Measurements from ENCODE around the gene SLC49A3. TPM values are rescaled to one million over a fixed set of nuclear protein-coding genes. Genes with fewer than 3 reads are reported as not detected.

SLC49A3 gene
- total and polyA plus RNA-seq, 7 donors: 2.4 to 6.4 (median 4.6) TPM

DNA sequence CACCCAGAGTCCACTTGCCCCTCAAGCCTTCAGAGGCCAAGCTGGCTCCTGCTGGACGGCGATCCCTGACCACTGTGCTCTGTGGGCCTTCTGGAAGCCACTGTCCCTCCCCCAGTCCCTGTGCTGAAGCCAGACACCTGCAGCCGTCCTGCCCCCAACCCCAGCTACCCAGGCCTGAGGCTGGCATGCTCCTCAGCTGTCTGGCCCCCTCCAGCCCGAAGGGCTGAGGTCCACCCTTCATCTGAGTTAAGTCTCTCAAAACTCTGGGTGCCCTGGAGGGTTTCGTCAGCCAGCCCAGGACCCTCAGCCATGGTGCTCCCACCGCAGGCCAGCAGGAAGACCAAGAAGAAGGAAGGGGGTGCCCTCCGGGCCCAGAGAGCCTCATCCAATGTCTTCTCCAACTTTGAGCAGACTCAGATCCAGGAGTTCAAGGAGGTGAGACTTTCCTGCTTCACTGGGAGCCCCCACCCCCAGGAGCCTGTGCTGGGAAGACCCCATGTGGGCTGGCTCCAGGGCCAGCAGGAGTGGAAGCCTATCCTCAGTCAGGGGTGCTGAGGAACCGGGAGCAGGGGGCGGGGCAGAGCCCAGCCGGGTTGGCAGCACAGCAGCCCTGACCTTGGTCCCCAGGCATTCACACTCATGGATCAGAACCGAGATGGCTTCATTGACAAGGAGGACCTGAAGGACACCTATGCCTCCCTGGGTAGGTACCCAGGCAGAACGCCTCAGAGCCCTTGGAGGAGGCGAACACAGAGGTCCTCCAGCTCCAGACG is 10.4 kb downstream of the SLC49A3 start:
- Histone ChIP-seq H3K4me1 (peaks cover 0 to 29% (median 19%) of the 10 kb centered on the region in 4 donors), H3K27me3 (peaks cover 8 to 51% (median 33%) of the 10 kb centered on the region in 3 donors), H3K4me3 (no peak overlapping the region), H3K9me3 (no peaks in the 10 kb centered on the region), H3K27ac (no peak overlapping the region), H3K36me3 (no peaks in the 10 kb centered on the region)
- TF ChIP-seq POLR2AphosphoS5 (IDR thresholded peaks at IDR 0.05) (no peak), POLR2A (IDR thresholded peaks at IDR 0.05) (no peak), EP300 (IDR thresholded peaks at IDR 0.05) (no peak)
- TF ChIP-seq, protein P1, sequence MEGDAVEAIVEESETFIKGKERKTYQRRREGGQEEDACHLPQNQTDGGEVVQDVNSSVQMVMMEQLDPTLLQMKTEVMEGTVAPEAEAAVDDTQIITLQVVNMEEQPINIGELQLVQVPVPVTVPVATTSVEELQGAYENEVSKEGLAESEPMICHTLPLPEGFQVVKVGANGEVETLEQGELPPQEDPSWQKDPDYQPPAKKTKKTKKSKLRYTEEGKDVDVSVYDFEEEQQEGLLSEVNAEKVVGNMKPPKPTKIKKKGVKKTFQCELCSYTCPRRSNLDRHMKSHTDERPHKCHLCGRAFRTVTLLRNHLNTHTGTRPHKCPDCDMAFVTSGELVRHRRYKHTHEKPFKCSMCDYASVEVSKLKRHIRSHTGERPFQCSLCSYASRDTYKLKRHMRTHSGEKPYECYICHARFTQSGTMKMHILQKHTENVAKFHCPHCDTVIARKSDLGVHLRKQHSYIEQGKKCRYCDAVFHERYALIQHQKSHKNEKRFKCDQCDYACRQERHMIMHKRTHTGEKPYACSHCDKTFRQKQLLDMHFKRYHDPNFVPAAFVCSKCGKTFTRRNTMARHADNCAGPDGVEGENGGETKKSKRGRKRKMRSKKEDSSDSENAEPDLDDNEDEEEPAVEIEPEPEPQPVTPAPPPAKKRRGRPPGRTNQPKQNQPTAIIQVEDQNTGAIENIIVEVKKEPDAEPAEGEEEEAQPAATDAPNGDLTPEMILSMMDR (IDR thresholded peaks at IDR 0.05): no peak
- DNase-seq: no peak
- 49 to 78% methylated on average over 14 of the region's 14 CpGs for WGBS, 2 donors
- intact Hi-C loops (cut with DNase I): loop anchor here (10.0 kb wide), 2 partner anchors 184 to 256 kb away; partner anchors contain the start of genes GAK, PIGG, TMEM175 and ZNF721

DNA sequence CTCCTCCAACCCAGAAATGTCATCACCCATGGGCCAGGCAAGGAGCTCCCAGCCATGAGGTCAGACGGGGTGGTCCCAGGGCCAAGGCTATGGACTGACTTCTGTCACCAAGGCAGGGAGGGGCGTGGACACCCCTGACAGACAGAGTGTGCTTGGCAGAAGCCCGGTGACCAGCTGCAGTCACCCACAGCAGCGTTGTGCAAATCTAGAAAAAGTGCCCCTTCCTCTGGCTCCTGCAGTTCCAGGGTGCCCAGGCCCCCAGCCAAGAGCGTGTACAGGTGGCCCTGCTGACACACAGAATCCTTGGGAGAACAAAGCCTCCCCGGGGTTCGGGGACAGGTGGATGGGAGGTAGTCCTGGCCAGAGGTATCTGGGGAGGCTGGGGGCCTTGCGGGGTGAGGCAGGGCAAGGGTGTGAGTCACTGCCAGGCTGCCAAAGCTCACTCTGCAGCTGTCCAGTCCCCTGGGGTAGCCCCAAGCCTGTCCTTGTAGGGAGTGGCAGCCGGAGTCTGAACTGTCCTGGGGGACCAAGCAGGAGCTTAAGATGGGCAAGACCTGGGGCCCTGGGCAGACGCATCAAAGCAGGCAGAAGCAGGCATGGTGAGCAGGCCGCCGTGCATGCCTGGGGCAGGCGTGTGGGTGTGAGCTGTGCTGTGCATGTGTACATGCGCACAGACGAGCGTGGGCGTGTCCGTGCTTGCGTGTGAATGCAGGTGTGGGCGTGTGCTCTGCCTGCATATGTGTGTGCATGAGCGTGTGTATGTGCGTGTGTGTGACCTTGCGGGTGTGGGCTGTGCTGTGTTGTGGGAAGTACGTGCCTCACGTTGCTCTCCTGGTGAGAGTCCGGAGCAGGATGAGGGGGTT is 11.3 kb downstream of the SLC49A3 start:
- Histone ChIP-seq H3K9me3 (no peaks in the 10 kb centered on the region), H3K27ac (no peak overlapping the region), H3K4me3 (no peak overlapping the region), H3K4me1 (peaks cover 0 to 38% (median 27%) of the 10 kb centered on the region in 4 donors), H3K36me3 (peaks cover 0 to 3% (median 0%) of the 10 kb centered on the region in 4 donors), H3K27me3 (peaks cover 8 to 43% (median 33%) of the 10 kb centered on the region in 3 donors)
- 25 to 68% methylated on average over 26 of the region's 26 CpGs for WGBS, 2 donors
- intact Hi-C loops (cut with DNase I): loop anchor here (10.0 kb wide), 2 partner anchors 183 to 257 kb away; partner anchors contain the start of genes GAK, PIGG, TMEM175 and ZNF721
- no peak for DNase-seq
- TF ChIP-seq, protein P1 (IDR thresholded peaks at IDR 0.05): no peak
- TF ChIP-seq POLR2AphosphoS5 (IDR thresholded peaks at IDR 0.05) (no peak), POLR2A (IDR thresholded peaks at IDR 0.05) (no peak), EP300 (IDR thresholded peaks at IDR 0.05) (no peak)

DNA sequence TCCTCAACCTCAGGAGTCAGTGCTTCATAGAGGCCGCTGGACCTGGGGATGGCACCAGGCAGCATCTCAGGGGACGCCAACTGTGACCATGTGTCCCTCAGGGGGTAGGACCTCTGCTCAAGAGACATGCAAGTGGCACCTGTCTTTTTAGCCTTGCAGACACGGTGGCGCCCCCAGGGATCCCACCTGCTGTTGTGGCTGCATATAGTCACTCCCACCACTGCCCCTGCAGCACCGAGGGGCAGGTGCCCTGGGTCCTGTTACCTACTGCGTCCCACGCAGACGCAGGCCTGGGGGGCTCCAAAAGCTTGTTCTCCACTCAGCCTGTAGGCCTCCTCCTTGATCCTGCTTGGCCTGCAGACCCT is 12.1 kb downstream of the SLC49A3 start:
- Histone ChIP-seq H3K4me1 (peaks cover 0 to 38% (median 28%) of the 10 kb centered on the region in 4 donors), H3K27ac (no peak overlapping the region), H3K27me3 (peaks cover 8 to 35% (median 28%) of the 10 kb centered on the region in 3 donors), H3K36me3 (peaks cover 0 to 12% (median 5%) of the 10 kb centered on the region in 4 donors), H3K4me3 (no peak overlapping the region), H3K9me3 (no peaks in the 10 kb centered on the region)
- intact Hi-C loops (cut with DNase I): loop anchor here (10.0 kb wide), 2 partner anchors 182 to 258 kb away; partner anchors contain the start of genes GAK, PIGG, TMEM175 and ZNF721
- WGBS, 2 donors: 75 to 89% methylated on average over 8 of the region's 8 CpGs
- TF ChIP-seq POLR2A (IDR thresholded peaks at IDR 0.05) (no peak), POLR2AphosphoS5 (IDR thresholded peaks at IDR 0.05) (no peak), EP300 (IDR thresholded peaks at IDR 0.05) (no peak)
- TF ChIP-seq, protein P1 (IDR thresholded peaks at IDR 0.05): no peak
- no peak for DNase-seq

DNA sequence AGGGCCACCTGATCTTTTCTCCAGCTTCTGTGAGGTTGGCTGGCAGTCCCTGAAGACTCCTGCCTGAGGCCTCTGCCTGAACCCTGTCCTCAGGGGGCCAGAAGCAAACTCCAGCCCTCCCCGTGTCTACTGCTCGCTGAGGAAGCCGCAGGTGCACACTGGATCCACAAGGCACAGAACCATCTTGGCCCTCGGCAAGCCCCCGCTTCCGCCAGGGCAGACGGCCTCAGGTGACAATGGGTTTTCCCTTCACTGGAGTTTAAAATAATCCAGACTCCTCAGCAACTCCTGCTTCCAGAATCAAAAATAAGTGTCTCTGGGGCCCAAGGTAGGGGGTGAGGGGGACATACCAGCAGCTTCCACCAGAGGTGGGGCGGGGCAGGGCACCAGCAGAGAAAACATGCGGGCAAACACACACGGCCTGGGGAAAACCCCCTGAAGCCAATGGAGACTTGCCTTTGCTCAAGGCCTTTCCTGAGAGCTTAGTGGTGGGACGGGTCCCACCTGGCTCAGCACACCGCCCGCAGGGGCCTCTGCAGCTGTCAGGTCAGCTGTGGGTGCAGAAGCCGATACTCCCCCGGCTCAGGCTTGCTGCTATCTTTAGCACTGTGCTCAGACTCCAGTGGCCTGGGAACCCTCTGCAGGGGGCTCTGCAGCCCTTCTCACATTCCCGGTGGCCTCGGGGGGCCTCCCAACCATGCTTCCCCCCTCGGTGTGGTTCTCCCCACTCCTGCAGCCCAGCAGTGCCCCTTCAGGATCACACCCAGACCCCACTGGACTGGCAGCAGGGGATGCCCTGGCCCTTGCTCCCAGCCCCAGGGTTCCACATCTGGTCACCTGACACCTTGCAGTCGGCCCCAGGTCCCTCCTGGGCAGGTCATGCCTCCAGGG is 12.7 kb downstream of the SLC49A3 start:
- Histone ChIP-seq H3K9me3 (no peaks in the 10 kb centered on the region), H3K36me3 (peaks cover 0 to 18% (median 10%) of the 10 kb centered on the region in 4 donors), H3K4me3 (no peak overlapping the region), H3K4me1 (peaks cover 0 to 37% (median 26%) of the 10 kb centered on the region in 4 donors), H3K27ac (no peak overlapping the region), H3K27me3 (peaks cover 7 to 31% (median 25%) of the 10 kb centered on the region in 3 donors)
- intact Hi-C loops (cut with DNase I): loop anchor here (2.0 to 10.0 kb wide), 3 partner anchors 29 to 259 kb away; partner anchors contain the start of genes GAK, PCGF3, PIGG and TMEM175
- DNase-seq: no peak
- WGBS, 2 donors: 70 to 81% methylated on average over 19 of the region's 19 CpGs
- TF ChIP-seq POLR2A (IDR thresholded peaks at IDR 0.05): no peak
- no peak for TF ChIP-seq POLR2AphosphoS5 (IDR thresholded peaks at IDR 0.05)
- TF ChIP-seq, protein P1 (IDR thresholded peaks at IDR 0.05): no peak
- no peak for TF ChIP-seq EP300 (IDR thresholded peaks at IDR 0.05)
